CD4-positive, alpha-beta T cell (primary cell): ENCODE results near the gene IL10RA. TPM values are rescaled to one million over a fixed set of nuclear protein-coding genes. Genes with fewer than 3 reads are reported as not detected.
A peak's percentile ranks its signal among the peaks of the same experiment; 100 is the strongest.

Experiments used
- ATAC-seq: fragments of 200-7000 bp; cut with Tn5 transposase; one replicate; pipeline ENCODE4 v1.10.0; 2022; ENCODE audit warnings: mild to moderate bottlenecking; ENCODE audit not compliant: poor library complexity
- CTCF ChIA-PET: fragments of 350-600 bp; sonication (Branson Sonifier 250); formaldehyde crosslinking; loops from one replicate; lab custom pipeline; 2021; ENCODE audit warnings: antibody characterized with exemption, inconsistent platforms; lab: Charles Lee
- POLR2A ChIA-PET: fragments of 350-600 bp; sonication (Branson Sonifier 250); formaldehyde crosslinking; loops from one replicate; lab custom pipeline; 2021; ENCODE audit warnings: antibody characterized with exemption, inconsistent platforms; lab: Charles Lee
- DNase-seq, 14 experiments: peaks; one replicate each; pipeline ENCODE4 v3.0.0-alpha.2; 2013 to 2020; ENCODE audit warnings: mixed read lengths in 2 of 14
- H3K27ac ChIP-seq, 2 donors: one replicate each; pipeline versions ENCODE4 v1.5.1 to v1.7.0; 2013; ENCODE audit warnings: low read length in 2 of 2, low read depth in 1 of 2, mild to moderate bottlenecking in 1 of 2
- H3K27me3 ChIP-seq, 2 experiments: 1 replicate in 1 of 2; 2 replicates in 1 of 2; pipeline versions ENCODE4 v1.6.1 to v1.7.0; 2013; ENCODE audit warnings: low read length in 2 of 2, control low read depth in 1 of 2, mild to moderate bottlenecking in 1 of 2, moderate library complexity in 1 of 2; ENCODE audit not compliant: insufficient read depth in 2 of 2, control insufficient read depth in 1 of 2
- H3K36me3 ChIP-seq: one replicate; pipeline ENCODE4 v1.6.1; 2013; ENCODE audit warnings: low read length, control low read depth; ENCODE audit not compliant: insufficient read depth
- H3K4me1 ChIP-seq: one replicate; pipeline ENCODE4 v1.6.1; 2013; ENCODE audit warnings: low read length, control low read depth; ENCODE audit not compliant: insufficient read depth
- H3K4me3 ChIP-seq: one replicate; pipeline ENCODE4 v1.5.1; 2013; ENCODE audit warnings: mild to moderate bottlenecking, low read length, moderate library complexity
- H3K9me3 ChIP-seq, 2 experiments: 1 replicate in 1 of 2; 2 replicates in 1 of 2; pipeline versions ENCODE4 v1.6.1 to v1.7.0; 2013; ENCODE audit warnings: low read length in 2 of 2, mild to moderate bottlenecking in 2 of 2, control low read depth in 1 of 2, moderate library complexity in 1 of 2; ENCODE audit not compliant: control insufficient read depth in 1 of 2, insufficient read depth in 1 of 2
- H3K27ac Mint-ChIP-seq: one replicate; pipeline ENCODE4 v1.8.0; 2020; ENCODE audit warnings: mixed read lengths
- H3K27me3 Mint-ChIP-seq: one replicate; pipeline ENCODE4 v1.8.0; 2021; ENCODE audit warnings: mixed read lengths
- H3K36me3 Mint-ChIP-seq: one replicate; pipeline ENCODE4 v1.8.0; 2021; ENCODE audit warnings: low read depth, mixed read lengths
- H3K4me1 Mint-ChIP-seq: one replicate; pipeline ENCODE4 v1.8.0; 2021; ENCODE audit warnings: low read depth, mixed read lengths
- H3K4me3 Mint-ChIP-seq: one replicate; pipeline ENCODE4 v1.8.0; 2020; ENCODE audit warnings: mild to moderate bottlenecking, mixed read lengths
- H3K9me3 Mint-ChIP-seq: one replicate; pipeline ENCODE4 v1.8.0; 2020; ENCODE audit warnings: mixed read lengths
- intact Hi-C, 2 experiments: fragments of 100-400 bp; cut with DNase I in 1 of 2; cut with micrococcal nuclease in 1 of 2; formaldehyde crosslinking; loops; one replicate each; pipeline versions ENCODE4 v1.15.1 to v1.9.0; 2023 to 2025; cut with DNase I, micrococcal nuclease
- total RNA-seq, 174 experiments: library from RNA in 2 of 174; stranded (reverse) in 2 of 174; gene quantifications; one replicate each; pipeline ENCODE4 v1.2.3 and lab custom pipeline; 2021 to 2026
- TF ChIP-seq, protein P1 (sequence below): fragments of 200-600 bp; IDR thresholded peaks from one replicate; pipeline ENCODE4 v1.8.0; 2022; ENCODE audit warnings: antibody characterized with exemption, mild to moderate bottlenecking

IL10RA gene
- total RNA-seq, 2 experiments from 2014 or later = 193 to 203 TPM

DNA sequence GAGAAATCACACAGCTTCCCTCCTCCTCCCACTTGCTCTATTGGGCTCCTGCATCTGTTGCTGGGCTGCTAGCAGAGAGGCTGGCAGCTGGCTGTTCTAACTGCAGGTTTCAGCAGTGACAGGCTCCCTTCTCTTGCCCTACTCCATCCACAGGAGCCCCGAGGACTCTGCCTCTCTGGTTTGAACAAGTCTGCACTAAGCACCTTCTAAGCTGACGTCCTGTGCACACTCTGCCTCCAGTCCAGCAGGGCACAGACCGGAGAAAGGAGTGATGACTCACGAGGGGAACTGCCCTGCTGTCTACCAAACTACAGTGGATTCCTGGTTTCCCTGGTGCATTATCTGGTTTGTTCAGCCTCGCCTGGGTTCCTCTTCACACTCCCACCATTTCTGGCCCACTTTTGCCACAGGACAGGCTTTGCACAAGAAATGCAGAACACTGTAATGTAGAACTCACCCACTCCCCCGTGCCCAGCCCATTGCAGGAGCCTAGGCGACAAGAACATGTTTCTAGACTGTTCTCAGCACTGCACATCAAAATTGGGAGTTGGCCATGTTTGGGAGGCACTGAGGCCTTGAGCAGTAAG lies 26.0 kb downstream of the IL10RA start:
- H3K36me3 ChIP-seq = no peaks in the 10 kb centered on the region
- peaks cover 2% of the 10 kb centered on the region in 2 experiments for H3K9me3 ChIP-seq
- ATAC-seq = peak; percentile 43
- peaks cover 4% of the 10 kb centered on the region for H3K36me3 Mint-ChIP-seq
- H3K4me3 Mint-ChIP-seq = peak overlapping the region; percentile 39
- peaks cover 97% of the 10 kb centered on the region for H3K4me1 ChIP-seq
- DNase-seq = peak in 4 of 14 experiments; percentile 45 to 75 (median 58)
- peak overlapping the region; percentile 17 to 46 for H3K27ac ChIP-seq
- peaks cover 95% of the 10 kb centered on the region for H3K4me1 Mint-ChIP-seq
- H3K27me3 Mint-ChIP-seq = no peaks in the 10 kb centered on the region
- peak overlapping the region; percentile 83 for H3K27ac Mint-ChIP-seq
- H3K4me3 ChIP-seq = no peak overlapping the region
- H3K27me3 ChIP-seq = no peaks in the 10 kb centered on the region
- ChIA-PET CTCF (interaction anchor here (0.7 kb wide), 1 partner anchor 24 kb away, joined by 3 read pairs; no protein-coding TSS in a partner anchor), POLR2A (interaction anchor here (0.7 to 1.1 kb wide), 2 partner anchors 9 to 197 kb away, joined by 3 to 4 read pairs; no protein-coding TSS in a partner anchor)
- TF ChIP-seq, protein P1, sequence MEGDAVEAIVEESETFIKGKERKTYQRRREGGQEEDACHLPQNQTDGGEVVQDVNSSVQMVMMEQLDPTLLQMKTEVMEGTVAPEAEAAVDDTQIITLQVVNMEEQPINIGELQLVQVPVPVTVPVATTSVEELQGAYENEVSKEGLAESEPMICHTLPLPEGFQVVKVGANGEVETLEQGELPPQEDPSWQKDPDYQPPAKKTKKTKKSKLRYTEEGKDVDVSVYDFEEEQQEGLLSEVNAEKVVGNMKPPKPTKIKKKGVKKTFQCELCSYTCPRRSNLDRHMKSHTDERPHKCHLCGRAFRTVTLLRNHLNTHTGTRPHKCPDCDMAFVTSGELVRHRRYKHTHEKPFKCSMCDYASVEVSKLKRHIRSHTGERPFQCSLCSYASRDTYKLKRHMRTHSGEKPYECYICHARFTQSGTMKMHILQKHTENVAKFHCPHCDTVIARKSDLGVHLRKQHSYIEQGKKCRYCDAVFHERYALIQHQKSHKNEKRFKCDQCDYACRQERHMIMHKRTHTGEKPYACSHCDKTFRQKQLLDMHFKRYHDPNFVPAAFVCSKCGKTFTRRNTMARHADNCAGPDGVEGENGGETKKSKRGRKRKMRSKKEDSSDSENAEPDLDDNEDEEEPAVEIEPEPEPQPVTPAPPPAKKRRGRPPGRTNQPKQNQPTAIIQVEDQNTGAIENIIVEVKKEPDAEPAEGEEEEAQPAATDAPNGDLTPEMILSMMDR = no peak
- intact Hi-C loops = no loop called here
- H3K9me3 Mint-ChIP-seq = peaks cover 2% of the 10 kb centered on the region

DNA sequence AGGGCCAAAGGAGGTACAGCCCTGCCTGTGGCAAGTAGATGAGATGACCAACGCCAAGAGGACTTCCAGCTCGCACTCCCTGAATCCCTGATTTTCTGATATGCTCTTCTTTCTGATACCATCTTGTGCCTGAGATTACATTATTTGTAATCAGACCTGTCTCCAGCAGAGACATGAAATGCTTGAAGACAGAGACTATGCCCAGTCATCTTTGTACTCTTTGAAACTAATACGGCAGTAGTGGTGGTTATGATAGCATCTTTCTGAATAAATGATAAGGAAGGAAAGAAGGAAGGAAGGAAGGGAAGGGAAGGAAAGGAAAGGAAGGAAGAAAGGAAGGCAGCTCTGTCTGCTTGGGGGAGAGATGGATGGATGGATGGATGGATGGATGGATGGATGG lies 27.8 kb downstream of the IL10RA start:
- Histone ChIP-seq H3K4me3 (no peak overlapping the region), H3K27me3 (no peaks in the 10 kb centered on the region), H3K9me3 (peaks cover 8 to 13% of the 10 kb centered on the region in 2 experiments), H3K27ac (no peak overlapping the region), H3K4me1 (peaks cover 79% of the 10 kb centered on the region), H3K36me3 (no peaks in the 10 kb centered on the region)
- ChIA-PET CTCF (no interaction called here), POLR2A (interaction anchor here (1.1 kb wide), 1 partner anchor 11 kb away, joined by 3 read pairs; no protein-coding TSS in a partner anchor)
- intact Hi-C loops = no loop called here
- Mint-ChIP-seq H3K4me3 (peak overlapping the region; percentile 40), H3K9me3 (peaks cover 16% of the 10 kb centered on the region), H3K27ac (peak overlapping the region; percentile 42), H3K36me3 (peaks cover 16% of the 10 kb centered on the region), H3K27me3 (no peaks in the 10 kb centered on the region), H3K4me1 (peaks cover 77% of the 10 kb centered on the region)
- TF ChIP-seq, protein P1 = no peak
- ATAC-seq (no peak), DNase-seq (no peak)

DNA sequence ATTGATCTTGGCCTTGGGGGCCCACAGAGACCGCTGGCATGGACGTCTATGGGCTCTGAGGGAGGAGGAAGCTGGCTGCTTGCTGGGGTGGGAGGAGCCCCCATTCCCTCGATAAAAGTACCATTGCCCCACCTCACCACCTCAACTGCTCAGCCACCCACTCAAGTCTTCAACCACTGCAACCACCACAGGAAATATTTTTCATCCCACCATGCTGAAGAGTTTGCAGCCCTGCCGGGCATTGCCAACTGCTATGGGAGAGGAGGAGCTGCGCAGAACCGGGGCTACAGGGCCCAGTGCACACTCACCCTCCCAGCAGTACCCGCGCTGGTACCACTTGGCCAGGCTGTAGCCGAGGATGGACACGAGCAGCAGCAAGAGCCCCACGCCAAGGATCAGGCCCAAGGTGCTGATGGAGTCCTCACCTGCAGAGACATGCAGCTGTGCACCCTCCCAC lies 29.2 kb downstream of the IL10RA start:
- Mint-ChIP-seq H3K36me3 (peaks cover 19% of the 10 kb centered on the region), H3K9me3 (peaks cover 21% of the 10 kb centered on the region), H3K4me1 (peaks cover 63% of the 10 kb centered on the region), H3K4me3 (peak overlapping the region; percentile 63), H3K27ac (peak overlapping the region; percentile 42), H3K27me3 (no peaks in the 10 kb centered on the region)
- no peak for ATAC-seq
- H3K36me3 ChIP-seq = no peaks in the 10 kb centered on the region
- no peaks in the 10 kb centered on the region for H3K27me3 ChIP-seq
- no peak overlapping the region for H3K4me3 ChIP-seq
- H3K9me3 ChIP-seq = peaks cover 12 to 13% of the 10 kb centered on the region in 2 experiments
- peak in 1 of 14 experiments; percentile 61 for DNase-seq
- ChIA-PET POLR2A (interaction anchor here (0.9 to 2.0 kb wide), 10 partner anchors 8 to 64 kb away, joined by 3 to 10 read pairs (median 6); partner anchors contain the start of gene IL10RA), CTCF (interaction anchor here (1.2 kb wide), 1 partner anchor 38 kb away, joined by 5 read pairs; no protein-coding TSS in a partner anchor)
- intact Hi-C loops = no loop called here
- no peak overlapping the region for H3K27ac ChIP-seq
- peaks cover 65% of the 10 kb centered on the region for H3K4me1 ChIP-seq
- TF ChIP-seq, protein P1 = no peak
